HG02943 (cell line): ENCODE results near the gene TPBG.

ENCODE experiments used
- ATAC-seq: cut with Tn5 transposase; IDR thresholded peaks from one replicate; pipeline ENCODE4 v1.9.1; 2021; ENCODE audit warnings: mild to moderate bottlenecking, low read depth, moderate library complexity; ENCODE audit not compliant: unreplicated experiment

Gene TPBG, protein sequence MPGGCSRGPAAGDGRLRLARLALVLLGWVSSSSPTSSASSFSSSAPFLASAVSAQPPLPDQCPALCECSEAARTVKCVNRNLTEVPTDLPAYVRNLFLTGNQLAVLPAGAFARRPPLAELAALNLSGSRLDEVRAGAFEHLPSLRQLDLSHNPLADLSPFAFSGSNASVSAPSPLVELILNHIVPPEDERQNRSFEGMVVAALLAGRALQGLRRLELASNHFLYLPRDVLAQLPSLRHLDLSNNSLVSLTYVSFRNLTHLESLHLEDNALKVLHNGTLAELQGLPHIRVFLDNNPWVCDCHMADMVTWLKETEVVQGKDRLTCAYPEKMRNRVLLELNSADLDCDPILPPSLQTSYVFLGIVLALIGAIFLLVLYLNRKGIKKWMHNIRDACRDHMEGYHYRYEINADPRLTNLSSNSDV

DNA sequence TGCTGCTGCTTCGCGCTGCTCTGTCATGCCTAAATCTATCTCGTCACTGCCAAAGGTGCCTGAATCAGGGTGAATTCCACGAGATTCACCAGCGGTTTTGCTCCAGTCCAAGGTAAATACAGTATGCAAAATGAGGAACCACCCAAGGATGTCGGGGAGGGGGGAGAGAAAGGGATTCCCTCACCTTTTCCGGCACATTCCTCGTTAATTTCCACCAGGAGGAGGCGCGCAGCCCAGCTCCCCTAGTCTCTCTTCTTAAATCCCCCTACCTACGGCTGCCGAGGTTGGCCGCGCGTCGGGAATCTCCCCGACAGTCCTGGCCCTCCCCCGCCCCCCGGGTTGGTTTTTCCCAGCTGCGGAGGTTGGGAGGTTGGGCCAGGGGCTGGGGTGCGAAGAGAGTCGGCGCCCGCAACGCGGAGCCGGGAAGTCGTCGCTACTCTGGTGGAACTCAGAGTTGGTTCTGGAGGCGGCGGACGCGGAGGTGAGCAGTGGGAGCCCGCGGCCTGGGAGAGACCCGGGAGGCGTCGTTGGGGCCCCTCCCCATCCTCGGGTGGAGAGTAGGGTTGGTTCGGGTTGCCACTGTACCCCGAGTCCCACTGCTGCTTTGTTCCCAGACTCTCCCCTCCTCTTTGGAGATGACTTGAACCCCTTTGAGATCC is at the start of gene TPBG:
Gene TPBG, plus strand, starts transcription at position 390 of the 659 bp plus-strand sequence. CDS start 1,145 bp downstream, outside the sequence.
- no peak for ATAC-seq

DNA sequence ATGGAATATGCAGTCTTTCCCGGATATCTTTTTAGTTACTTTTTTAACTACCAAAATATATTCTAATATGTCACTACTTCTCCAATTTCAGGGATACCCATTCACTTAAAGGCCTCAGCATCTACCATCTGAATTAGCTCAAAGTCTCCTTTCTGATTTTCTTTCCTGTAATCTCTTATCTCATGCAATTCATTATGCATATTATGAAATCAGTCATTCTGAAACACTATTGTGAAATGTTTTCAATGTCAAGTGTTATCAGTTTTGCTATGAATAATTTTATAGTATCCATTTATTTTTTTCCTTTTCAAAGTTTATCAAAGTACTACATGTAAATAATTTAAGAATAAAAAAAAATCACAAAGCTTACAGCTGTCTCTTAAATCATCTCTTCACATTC is 41.2 kb upstream of the TPBG start:
- ATAC-seq: no peak

DNA sequence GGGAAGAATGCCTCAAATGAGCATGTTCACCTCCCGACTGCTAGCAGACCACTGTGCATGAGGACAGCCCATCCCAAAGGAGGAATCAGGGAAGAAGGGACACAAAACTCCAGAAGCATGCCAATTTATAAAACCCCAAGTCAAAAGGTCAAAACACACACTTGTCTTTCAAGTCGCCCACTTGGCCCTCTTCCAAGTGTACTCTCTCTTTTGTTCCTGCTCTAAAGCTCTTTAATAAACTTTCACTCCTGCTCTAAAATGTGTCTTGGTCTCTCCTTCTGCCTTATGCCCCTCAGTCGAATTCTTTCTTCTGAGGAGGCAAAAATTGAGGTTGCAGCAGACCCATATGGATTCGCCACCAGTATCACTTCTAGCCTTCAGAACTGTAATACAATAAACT is 33.9 kb upstream of the TPBG start:
- no peak for ATAC-seq

DNA sequence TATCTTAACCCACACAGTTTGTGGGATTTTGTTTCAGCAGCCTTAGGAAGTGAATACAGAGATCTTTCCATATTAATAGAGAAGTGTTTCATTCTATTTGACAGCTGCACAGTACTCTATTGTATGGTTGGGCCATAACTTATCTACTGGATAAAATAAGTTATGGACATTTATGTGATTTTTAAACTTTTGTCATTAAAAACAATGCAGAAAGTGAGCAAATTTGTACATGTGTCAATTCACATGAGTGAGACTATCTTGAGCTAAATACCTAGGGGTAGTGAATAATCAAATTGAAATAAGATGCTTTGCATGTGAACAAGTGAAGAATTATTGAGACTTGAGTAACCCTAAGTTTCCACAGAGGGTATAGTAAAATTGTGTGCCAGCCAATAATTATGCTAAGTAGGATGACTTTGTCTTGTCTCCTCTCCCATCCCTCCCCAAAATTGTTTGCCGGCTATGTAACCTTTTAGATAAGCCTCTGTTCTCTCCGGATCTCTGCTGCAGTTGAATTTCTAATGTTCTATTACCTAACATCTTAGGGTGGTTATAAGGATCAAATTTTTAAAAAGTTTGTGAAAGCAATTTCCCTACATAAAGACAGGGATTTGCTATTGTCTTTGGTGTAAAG is 33.3 kb upstream of the TPBG start:
- ATAC-seq: no peak

DNA sequence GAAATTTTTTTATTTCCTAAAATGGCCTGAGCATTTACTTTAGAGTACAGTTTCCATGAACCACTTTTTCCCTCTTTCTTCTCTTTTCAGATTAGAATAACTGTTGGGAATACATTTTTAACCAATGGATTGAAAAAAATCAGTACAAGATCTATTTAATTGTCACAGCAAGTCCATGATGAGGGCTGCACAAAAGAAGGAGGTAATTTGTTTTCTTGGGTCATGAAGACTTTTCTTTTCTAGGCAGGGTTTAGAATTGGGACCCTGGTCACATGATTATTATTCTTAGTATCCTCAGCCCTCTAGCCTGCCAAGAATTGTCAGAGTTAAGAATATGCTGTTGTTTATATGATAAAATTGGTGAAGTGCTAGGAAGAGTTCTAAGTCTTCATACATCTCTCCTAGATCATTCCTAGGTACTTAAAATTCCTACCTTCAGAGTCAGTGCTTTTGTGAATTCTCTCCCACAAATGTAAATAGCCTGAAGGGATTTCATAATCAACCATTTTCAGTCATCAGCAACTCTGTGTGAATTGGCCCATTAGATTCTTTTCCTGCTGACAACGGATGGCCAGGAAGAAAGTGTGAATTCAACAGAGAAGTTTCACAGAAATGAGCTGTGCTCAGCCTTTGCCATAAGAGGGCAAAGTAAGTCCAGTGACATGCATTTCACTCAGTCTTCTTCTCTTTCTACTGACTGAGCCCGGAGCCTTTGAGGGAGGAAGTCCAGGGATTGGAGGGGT is 32.4 kb upstream of the TPBG start:
- no peak for ATAC-seq

DNA sequence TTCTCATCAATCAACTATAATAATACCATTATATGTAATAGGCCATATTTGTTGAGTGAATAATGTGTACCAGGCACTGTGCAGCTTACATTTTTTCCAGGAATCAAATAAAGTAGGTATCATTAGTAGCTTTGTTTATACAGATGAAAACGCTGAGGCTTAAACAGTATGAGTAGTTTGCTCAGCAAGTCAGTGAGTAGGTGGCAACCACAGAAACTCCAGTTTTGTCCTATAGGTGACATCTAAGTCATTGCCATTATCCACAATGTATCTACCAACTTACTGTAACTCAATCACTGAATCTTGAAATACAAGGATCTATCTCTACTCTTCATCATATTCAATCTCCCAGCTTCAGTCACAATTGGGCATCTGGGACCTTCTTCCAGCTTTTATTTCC is 29.8 kb upstream of the TPBG start:
- no peak for ATAC-seq

DNA sequence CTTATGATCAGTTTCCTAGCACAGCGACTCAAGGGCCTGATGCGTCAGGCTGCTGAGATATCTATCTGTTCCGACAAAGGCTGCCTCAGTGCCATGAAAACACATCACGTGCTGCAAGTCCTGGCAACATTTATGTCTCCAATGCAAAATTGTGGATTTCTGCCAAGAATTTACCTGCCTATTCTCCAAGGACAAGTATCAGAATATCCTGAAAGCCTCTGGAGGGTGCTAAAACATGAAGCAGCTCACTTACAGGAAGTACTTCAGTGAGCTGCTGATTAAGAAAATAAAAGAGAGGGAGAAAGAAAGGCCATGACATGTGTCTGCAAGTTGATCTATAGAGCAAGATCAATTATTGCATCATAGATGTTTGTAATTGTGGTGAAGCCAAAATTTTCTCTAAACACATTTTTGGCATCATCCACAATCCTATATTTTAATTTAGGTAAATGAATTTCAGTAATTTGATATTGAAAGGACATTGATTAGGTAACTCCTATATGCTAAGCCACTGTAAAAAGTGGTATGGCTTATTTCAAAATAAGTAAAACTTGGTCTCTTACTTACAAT is 25.8 kb upstream of the TPBG start:
- ATAC-seq: no peak

DNA sequence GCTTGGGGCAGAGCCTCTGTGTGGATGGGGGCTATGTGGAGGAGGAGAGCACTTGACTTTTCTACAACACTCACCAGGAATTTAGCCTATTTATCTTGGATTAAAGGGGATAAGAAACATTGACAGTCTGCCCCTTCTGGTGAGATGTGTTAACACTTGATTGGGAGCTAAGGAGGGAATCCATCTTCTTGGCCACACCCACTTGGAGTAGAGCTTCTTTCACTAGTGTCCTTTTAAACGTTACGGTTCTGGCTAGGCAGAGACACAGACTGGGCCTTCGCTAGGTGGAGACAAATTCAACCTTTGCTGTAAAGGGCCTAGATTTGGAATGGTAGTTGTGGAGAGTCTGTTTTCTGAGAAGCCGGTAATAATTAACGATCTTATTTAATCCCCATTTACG is 15.5 kb upstream of the TPBG start:
- no peak for ATAC-seq

DNA sequence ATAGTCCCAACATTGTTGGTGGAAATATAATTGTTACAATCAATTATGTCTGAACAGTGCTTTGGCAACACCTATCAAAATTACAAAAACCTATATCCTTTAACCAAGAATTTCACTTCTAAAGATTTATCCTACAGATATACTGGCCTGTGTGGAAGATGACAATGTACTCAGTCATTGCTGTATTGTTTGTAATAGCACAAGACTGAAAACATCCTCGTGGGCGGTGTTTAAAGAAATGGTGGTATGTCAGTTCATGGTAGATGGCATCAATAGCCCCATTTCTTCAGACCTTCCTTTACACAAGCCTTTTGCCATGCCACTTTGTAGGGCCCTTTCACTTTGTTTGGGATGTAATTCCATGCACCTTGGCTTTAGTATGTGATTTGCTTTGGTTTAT is 9.8 kb upstream of the TPBG start:
- ATAC-seq: no peak

DNA sequence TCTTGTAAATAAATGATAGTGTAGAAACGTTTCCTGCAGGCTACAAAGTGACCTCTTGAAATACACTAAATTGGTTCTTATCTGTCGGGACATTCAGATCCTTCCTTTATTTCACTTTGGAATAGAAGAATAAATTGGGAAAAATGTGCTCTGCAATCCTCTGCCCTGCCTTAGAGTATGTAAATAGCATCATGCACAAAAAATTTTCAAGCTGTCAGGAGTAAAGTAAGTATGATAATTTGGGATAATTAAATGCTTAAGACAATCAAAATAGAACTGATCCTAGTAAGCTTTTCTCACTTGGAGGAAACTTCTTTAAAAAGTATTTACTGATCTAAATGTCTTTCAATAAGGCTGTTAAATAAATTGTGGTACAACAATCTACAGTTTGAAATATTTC is 3.1 kb upstream of the TPBG start:
- no peak for ATAC-seq

DNA sequence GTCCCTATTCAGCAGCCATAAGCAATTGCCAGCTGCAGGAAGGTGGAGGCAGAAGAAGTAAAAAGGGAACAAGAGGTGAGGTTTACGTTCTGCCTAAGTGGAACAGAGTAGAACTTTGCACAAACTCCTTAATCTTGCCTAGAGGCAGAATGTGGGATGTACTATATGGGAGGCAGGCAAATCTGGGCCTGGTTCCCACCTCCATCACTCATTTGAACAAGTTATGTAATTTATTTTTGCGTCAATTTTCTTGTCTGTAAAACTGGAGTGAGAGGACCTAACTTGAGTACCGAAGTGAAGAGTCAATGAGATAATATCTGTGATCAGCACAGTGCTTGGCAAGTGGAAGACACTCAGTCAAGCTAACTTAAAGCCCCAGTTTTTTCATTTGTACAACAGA is 2.0 kb upstream of the TPBG start:
- ATAC-seq: no peak

DNA sequence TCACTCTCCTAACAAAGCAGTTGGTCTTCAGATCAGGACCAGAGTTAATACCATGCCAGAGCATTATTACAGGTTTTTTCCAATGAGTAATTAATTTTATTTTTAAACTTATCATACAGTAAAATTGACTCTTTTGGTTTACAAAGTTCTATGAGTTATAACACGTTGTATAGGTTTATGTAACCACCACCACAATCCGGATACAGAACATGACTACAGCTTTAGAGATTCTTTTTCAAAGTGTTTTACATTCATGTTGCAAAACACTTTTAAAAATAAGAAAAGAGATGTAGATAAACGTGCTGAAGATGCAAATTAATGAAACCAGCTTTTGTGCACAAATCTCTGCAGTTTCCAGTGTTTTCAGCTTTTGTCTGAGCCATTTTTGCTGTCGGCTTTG is 1.5 kb upstream of the TPBG start:
- no peak for ATAC-seq

DNA sequence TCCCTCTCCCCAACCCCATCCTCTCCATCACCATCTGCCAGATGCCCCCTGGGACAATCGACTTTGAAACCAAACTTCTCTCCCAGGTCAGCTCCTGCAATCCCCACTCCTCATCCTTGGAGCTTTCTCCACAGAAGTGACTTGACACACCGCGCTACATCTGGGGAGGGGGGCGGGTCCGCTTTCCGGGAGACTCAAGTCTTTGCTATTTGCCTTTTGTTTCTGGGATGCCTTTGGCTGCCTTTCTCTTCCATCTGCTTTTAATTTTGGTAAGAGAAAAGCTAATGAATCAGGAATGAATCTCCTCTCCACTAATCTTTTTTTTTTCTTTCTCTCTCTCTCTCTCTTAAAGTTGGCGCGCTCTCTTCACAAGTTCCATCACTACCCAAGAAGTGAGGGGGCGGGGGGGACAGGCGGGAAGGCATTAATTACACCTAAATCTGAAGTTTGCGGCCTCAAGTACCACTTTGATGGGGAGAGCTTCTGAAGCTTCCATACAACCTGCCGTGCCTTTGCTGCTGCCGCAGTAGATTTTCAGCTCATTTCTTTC is 664 bp upstream of the TPBG start:
- no peak for ATAC-seq

DNA sequence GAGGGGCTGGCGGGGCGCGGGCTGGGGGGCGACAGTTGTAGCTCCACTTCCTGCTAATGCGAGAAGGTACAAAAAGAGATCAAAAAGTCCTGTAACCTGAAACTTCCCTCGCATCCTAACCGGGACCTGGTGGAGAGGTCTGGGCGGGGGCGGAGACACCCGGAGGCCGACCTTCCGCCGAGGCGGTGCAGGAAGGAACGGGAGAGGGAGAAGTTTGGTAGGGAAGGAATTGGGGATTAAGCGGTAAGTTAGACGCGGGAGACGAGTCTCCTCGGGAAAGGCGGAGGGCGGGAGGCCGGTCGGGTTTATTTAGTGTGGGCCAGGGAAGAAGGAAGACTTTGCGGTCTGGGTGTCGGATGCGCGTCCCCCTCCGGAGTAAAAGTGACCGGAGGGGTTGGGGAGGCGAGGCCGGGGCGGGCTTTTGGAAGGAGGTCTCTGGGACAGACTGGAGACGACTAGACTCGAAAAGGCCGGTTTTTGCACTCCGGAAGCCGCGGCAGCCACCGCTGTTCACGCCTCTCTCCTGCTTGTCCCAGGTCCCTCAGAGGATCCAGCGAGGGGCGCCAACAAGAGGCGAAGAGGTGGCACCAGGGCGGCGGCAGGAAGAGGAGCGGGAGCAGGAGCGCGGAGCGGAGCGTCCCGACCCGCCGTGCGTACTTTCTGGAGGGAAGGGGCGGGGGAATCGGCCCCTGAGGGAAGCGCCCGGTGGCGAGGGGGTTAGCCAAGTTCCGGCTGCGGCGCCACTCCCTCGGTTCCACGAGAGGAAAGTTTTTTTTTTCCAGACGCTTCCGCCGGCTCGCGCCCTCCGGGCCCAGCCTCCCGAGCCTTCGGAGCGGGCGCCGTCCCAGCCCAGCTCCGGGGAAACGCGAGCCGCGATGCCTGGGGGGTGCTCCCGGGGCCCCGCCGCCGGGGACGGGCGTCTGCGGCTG is 734 bp downstream of the TPBG start:
- no peak for ATAC-seq

DNA sequence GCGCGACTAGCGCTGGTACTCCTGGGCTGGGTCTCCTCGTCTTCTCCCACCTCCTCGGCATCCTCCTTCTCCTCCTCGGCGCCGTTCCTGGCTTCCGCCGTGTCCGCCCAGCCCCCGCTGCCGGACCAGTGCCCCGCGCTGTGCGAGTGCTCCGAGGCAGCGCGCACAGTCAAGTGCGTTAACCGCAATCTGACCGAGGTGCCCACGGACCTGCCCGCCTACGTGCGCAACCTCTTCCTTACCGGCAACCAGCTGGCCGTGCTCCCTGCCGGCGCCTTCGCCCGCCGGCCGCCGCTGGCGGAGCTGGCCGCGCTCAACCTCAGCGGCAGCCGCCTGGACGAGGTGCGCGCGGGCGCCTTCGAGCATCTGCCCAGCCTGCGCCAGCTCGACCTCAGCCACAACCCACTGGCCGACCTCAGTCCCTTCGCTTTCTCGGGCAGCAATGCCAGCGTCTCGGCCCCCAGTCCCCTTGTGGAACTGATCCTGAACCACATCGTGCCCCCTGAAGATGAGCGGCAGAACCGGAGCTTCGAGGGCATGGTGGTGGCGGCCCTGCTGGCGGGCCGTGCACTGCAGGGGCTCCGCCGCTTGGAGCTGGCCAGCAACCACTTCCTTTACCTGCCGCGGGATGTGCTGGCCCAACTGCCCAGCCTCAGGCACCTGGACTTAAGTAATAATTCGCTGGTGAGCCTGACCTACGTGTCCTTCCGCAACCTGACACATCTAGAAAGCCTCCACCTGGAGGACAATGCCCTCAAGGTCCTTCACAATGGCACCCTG is 1.6 kb downstream of the TPBG start:
- ATAC-seq: no peak

DNA sequence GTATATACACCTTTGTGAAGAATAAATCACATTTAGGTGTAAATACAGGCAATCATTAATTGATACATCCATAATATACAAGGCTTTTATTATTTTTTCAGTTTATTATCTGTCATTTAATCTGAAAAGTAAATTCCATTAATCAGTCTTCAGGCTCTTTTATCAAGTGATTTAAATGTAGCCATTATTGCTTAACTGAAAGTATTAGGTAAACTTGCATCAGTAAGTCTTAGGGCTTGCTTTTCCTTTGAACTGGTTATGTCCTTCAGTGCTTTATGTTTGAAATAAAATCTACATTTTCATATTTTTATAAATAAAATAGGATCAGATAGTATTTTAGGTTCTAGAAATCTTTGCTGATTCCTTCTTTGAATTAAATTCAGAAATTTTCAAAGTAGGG is 4.1 kb downstream of the TPBG start:
- no peak for ATAC-seq

DNA sequence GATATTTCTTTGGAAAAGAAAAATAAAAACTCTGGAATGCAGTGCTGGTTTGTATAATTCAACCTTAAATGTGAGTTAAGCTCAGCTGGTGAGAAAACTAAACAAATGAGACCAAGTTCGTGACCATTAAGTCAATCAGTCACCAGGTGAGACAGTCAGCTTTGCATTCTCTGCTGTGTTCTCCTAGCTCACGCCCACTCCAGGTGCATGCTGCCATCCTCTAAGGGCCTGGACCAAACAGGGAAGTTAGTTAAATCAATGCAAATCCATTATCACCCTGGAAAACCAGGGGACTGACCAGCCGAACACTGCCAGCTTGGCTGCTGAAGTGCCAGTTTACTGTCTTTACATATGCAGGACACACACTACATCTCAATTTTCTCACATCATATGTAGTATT is 7.2 kb downstream of the TPBG start:
- ATAC-seq: no peak

DNA sequence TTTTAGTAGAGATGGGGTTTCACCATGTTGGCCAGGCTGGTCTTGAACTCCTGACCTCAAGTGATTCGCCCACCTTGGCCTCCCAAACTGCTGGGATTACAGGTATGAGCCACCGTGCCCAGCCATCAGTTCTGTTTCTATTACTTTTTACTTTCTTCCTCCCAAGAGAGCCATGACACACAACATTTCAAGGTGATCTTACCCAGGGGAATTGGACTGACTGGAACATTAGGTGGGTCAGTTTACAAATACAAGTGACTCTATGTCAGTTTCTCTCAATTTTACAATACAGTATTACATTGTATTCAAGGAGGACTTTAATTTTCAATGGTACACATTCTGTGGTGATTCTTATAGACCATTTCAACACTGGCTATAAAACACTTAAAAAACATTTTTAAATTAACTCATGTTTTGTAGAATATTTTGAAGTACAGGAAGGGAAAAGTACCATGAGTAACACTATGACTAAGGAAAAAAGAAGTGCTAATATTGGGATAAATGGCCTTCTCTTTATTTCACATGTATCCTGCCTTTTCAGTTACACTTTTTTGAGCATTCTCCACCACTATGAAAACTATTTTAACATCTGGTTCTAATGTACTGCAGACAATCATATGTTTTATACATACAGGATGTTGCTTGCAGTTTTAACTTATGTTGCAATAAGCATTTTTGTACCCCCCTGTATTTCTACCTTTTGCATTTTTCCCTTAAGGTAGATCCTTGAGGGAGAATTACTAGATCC is 8.4 kb downstream of the TPBG start:
- no peak for ATAC-seq
